GM12878 (cell line): ENCODE results near the gene HOMER2. TPM values are rescaled to one million over a fixed set of nuclear protein-coding genes. Genes with fewer than 3 reads are reported as not detected.

Source experiments
- ATAC-seq: fragments of 200-7000 bp; cut with Tn5 transposase; 3 replicates; pipeline ENCODE4 v1.9.1; 2020; ENCODE audit warnings: mild to moderate bottlenecking, moderate library complexity
- BruUV-seq: library from RNA; stranded (reverse); fragments of 400-500 nt; replicated peaks from 2 replicates; lab custom pipeline; 2021; lab: Mats Ljungman, UMichigan
- CTCF ChIA-PET: fragments of 300-600 bp; sonication (Branson Sonifier 250); formaldehyde crosslinking; extraction: SDS; loops from one replicate; lab custom pipeline; 2021; ENCODE audit warnings: inconsistent platforms; lab: Yijun Ruan, JAX
- POLR2A ChIA-PET: fragments of 350-600 bp; formaldehyde crosslinking; extraction: SDS; loops from one replicate; lab custom pipeline; 2021; ENCODE audit warnings: inconsistent platforms; lab: Charles Lee
- RAD21 ChIA-PET: fragments of 300-600 bp; sonication (Branson Sonifier 250); formaldehyde crosslinking; loops from one replicate; lab custom pipeline; 2023; ENCODE audit warnings: antibody characterized with exemption; ENCODE audit not compliant: unreplicated experiment; lab: Charles Lee
- SMC1A ChIA-PET: fragments of 300-600 bp; sonication (Branson Sonifier 250); formaldehyde crosslinking; loops from one replicate; lab custom pipeline; 2023; ENCODE audit not compliant: unreplicated experiment, uncharacterized antibody; lab: Charles Lee
- DNase-seq: peaks from one replicate; pipeline ENCODE4 v3.0.0-alpha.2; 2011; ENCODE audit warnings: low read depth, low spot score
- FAIRE-seq: peaks from 3 replicates; lab custom pipeline; 2011; peaks lifted over from hg19 to GRCh38; lab: Jason Lieb, UNC
- H2AFZ ChIP-seq: 2 replicates; pipeline ENCODE4 v1.6.0; 2011; ENCODE audit warnings: low read depth, low read length, control low read depth; ENCODE audit not compliant: control insufficient read depth
- H3K27ac ChIP-seq: 2 replicates; pipeline ENCODE4 v1.5.1; 2011; ENCODE audit warnings: control low read depth; ENCODE audit not compliant: control insufficient read depth, insufficient read depth
- H3K27me3 ChIP-seq, 2 experiments: replicated peaks in 1 of 2; 2 replicates each; pipeline versions ENCODE4 v1.6.0 to v1.6.1; 2011; ENCODE audit warnings: low read length in 1 of 2; ENCODE audit not compliant: control insufficient read depth in 2 of 2, insufficient read depth in 2 of 2
- H3K36me3 ChIP-seq, 2 experiments: 2 replicates each; pipeline ENCODE4 v1.5.1; 2011; ENCODE audit warnings: low read length in 1 of 2; ENCODE audit not compliant: control insufficient read depth in 2 of 2, insufficient read depth in 2 of 2
- H3K4me1 ChIP-seq: 2 replicates; pipeline ENCODE4 v1.6.1; 2011; ENCODE audit warnings: mild to moderate bottlenecking, low read length, moderate library complexity, mixed read lengths; ENCODE audit not compliant: control insufficient read depth, insufficient read depth
- H3K4me2 ChIP-seq: 2 replicates; pipeline ENCODE4 v1.6.0; 2011; ENCODE audit warnings: control low read depth; ENCODE audit not compliant: control insufficient read depth, insufficient read depth
- H3K4me3 ChIP-seq: fragments of 200-600 bp; sonication (generic); 2 replicates; pipeline ENCODE4 v1.5.1; 2016
- H3K79me2 ChIP-seq: 2 replicates; pipeline ENCODE4 v1.6.0; 2011; ENCODE audit warnings: low read length; ENCODE audit not compliant: control insufficient read depth, insufficient read depth
- H3K9ac ChIP-seq: 2 replicates; pipeline ENCODE4 v1.8.0; 2011; ENCODE audit warnings: low read length, control low read depth, mixed read lengths; ENCODE audit not compliant: control insufficient read depth, insufficient read depth
- H3K9me3 ChIP-seq: replicated peaks from 3 replicates; pipeline ENCODE4 v1.5.1; 2011; ENCODE audit warnings: mild to moderate bottlenecking, low read length; ENCODE audit not compliant: control insufficient read depth, insufficient read depth
- H4K20me1 ChIP-seq: 2 replicates; pipeline ENCODE4 v1.6.0; 2011; ENCODE audit not compliant: control insufficient read depth, insufficient read depth
- BHLHE40 ChIP-seq, 2 experiments: fragments of 450-650 bp in 1 of 2; IDR thresholded peaks; 2 replicates each; pipeline ENCODE4 v1.6.1; 2011 to 2017; ENCODE audit warnings: low read depth in 2 of 2, borderline replicate concordance in 1 of 2, improper control_type of control experiment in 1 of 2, low read length in 1 of 2, mild to moderate bottlenecking in 1 of 2
- E2F4 ChIP-seq: IDR thresholded peaks from 2 replicates; pipeline ENCODE4 v1.6.1; 2012; ENCODE audit warnings: low read depth, low read length, improper control_type of control experiment
- GABPA ChIP-seq: IDR thresholded peaks from 2 replicates; pipeline ENCODE4 v1.6.1; 2014; ENCODE audit warnings: antibody characterized with exemption, low read depth, mild to moderate bottlenecking, inconsistent platforms
- KAT2A ChIP-seq: conservative IDR thresholded peaks from 2 replicates; pipeline ENCODE4 v1.6.1; 2011; ENCODE audit warnings: low read depth, low read length; ENCODE audit not compliant: control insufficient read depth
- PBX3 ChIP-seq: IDR thresholded peaks from 2 replicates; pipeline ENCODE4 v1.6.1; 2011; ENCODE audit warnings: mild to moderate bottlenecking, low read depth, low read length, moderate library complexity; ENCODE audit not compliant: insufficient replicate concordance
- PML ChIP-seq: IDR thresholded peaks from 2 replicates; pipeline ENCODE4 v1.6.1; 2012; ENCODE audit warnings: low read length, inconsistent platforms
- POLR2A ChIP-seq: IDR thresholded peaks from 2 replicates; pipeline ENCODE4 v1.6.1; 2011; ENCODE audit warnings: low read depth, mild to moderate bottlenecking, low read length
- SMAD1 ChIP-seq: fragments of 450-650 bp; IDR thresholded peaks from 2 replicates; pipeline ENCODE4 v1.6.1; 2018; ENCODE audit warnings: mild to moderate bottlenecking, low read depth; ENCODE audit not compliant: partially characterized antibody
- ZSCAN29 ChIP-seq: fragments of 450-650 bp; IDR thresholded peaks from 2 replicates; pipeline ENCODE4 v1.6.1; 2017; ENCODE audit warnings: mild to moderate bottlenecking, moderate library complexity
- WGBS: methylation state at CpG from one replicate; pipeline ENCODE4 v1.1.6; 2016; ENCODE audit warnings: low lambda C conversion rate; ENCODE audit not compliant: insufficient replicate concordance, insufficient coverage; ENCODE audit errors: missing lambda C conversion rate; 5-methylcytosine and 5-hydroxymethylcytosine counted together
- in situ Hi-C: fragments of 300-500 bp; cut with MboI; formaldehyde crosslinking; loops from 9 replicates; pipeline ENCODE4 v1.14.3; 2018; ENCODE audit warnings: mixed read lengths
- intact Hi-C: fragments of 100-400 bp; cut with micrococcal nuclease; formaldehyde crosslinking; loops from one replicate; pipeline ENCODE4 v1.14.2; 2022; ENCODE audit not compliant: unreplicated experiment
- polyA plus RNA-seq, 11 experiments: library from polyadenylated mRNA; depleted of rRNA in 4 of 11; unstranded in 6 of 11; stranded (reverse) in 5 of 11; fragments of >200 nt; fragmentation: Nextera tagmentation in 4 of 11; fragmentation: Illumina TruSeq in 1 of 11; extraction: Ambion mirVana in 4 of 11; extraction: Trizol in 1 of 11; gene quantifications; 1 replicate in 1 of 11; 2 replicates in 10 of 11; pipeline versions ENCODE4 v1.2.1 to v1.2.3, GENCODE V29; 2011 to 2016; ENCODE audit warnings: inconsistent platforms in 2 of 11, missing spikeins in 2 of 11, low read depth in 1 of 11
- total RNA-seq, 4 experiments: library from RNA; depleted of rRNA in 3 of 4; stranded (reverse); fragments of >200 nt in 3 of 4; fragmentation: Illumina TruSeq in 1 of 4; extraction: Trizol in 1 of 4; gene quantifications; 2 replicates each; pipeline versions ENCODE4 v1.2.1 to v1.2.3, GENCODE V29; 2013 to 2021

HOMER2 gene
- total and polyA plus RNA-seq, 10 of the 15 experiments (the other 5 are each of a cell fraction or from before 2014, with no cell fraction given): 0.60 to 5.0 (median 1.8) TPM

GRCh38 chr15:82907350-82907749 lies 45.2 kb downstream of the HOMER2 start:
- no peak for TF ChIP-seq KAT2A
- TF ChIP-seq SMAD1: no peak
- TF ChIP-seq POLR2A: no peak
- TF ChIP-seq BHLHE40 (IDR thresholded peaks at IDR 0.05; ENCODE audit: borderline replicate concordance in 1 of 2, low read depth in 2 of 2, low read length in 1 of 2): no peak
- no peak for TF ChIP-seq E2F4
- no peak for TF ChIP-seq GABPA
- TF ChIP-seq ZSCAN29: no peak
- TF ChIP-seq PML: no peak
- no peak for TF ChIP-seq PBX3
- Histone ChIP-seq H3K79me2 (no peaks in the 10 kb centered on the region), H3K27me3 (no peaks in the 10 kb centered on the region; a peak in 1 of 4 replicates), H3K36me3 (no peaks in the 10 kb centered on the region), H3K4me1 (no peaks in the 10 kb centered on the region), H3K4me2 (no peak overlapping the region), H3K9me3 (peaks cover 10% of the 10 kb centered on the region; the same call in 1 of the 3 replicates), H3K4me3 (no peak overlapping the region), H3K9ac (no peak overlapping the region), H3K27ac (no peak overlapping the region), H4K20me1 (no peaks in the 10 kb centered on the region), H2AFZ (no peak overlapping the region)
- intact Hi-C loops: no loop called here
- FAIRE-seq: no peak
- SMC1A ChIA-PET: no interaction called here
- BruUV-seq: no TSS peak
- DNase-seq: no peak
- WGBS: 42% methylated on average over 1 of the region's 1 CpG
- no peak for ATAC-seq
- POLR2A ChIA-PET: no interaction called here
- in situ Hi-C loops: no loop called here
- RAD21 ChIA-PET: no interaction called here
- CTCF ChIA-PET: no interaction called here
